Activated CD4-positive, alpha-beta T cell treated with anti-CD3 and anti-CD28 coated beads for 36 hours (primary cell): Measurements from ENCODE around the gene BPIFB4. TPM values are rescaled to one million over a fixed set of nuclear protein-coding genes. Genes with fewer than 3 reads are reported as not detected.

ENCODE experiments used
- ATAC-seq: fragments of 200-7000 bp; cut with Tn5 transposase; one replicate; pipeline ENCODE4 v1.10.0; 2021; ENCODE audit warnings: mild to moderate bottlenecking, moderate library complexity
- CTCF ChIA-PET: fragments of 350-600 bp; sonication (Branson Sonifier 250); formaldehyde crosslinking; loops from one replicate; lab custom pipeline; 2021; ENCODE audit warnings: antibody characterized with exemption; lab: Charles Lee
- POLR2A ChIA-PET: fragments of 350-600 bp; sonication (Branson Sonifier 250); formaldehyde crosslinking; loops from one replicate; lab custom pipeline; 2021; ENCODE audit warnings: antibody characterized with exemption, inconsistent platforms; lab: Charles Lee
- DNase-seq: peaks from one replicate; pipeline ENCODE4 v3.0.0-alpha.2; 2020
- H3K27ac Mint-ChIP-seq: one replicate; pipeline ENCODE4 v1.8.0; 2021; ENCODE audit warnings: mixed read lengths
- H3K27me3 Mint-ChIP-seq: one replicate; pipeline ENCODE4 v1.8.0; 2021; ENCODE audit warnings: mixed read lengths
- H3K36me3 Mint-ChIP-seq: one replicate; pipeline ENCODE4 v1.8.0; 2021; ENCODE audit warnings: low read depth, mixed read lengths
- H3K4me1 Mint-ChIP-seq: one replicate; pipeline ENCODE4 v1.8.0; 2021; ENCODE audit warnings: mixed read lengths
- H3K4me3 Mint-ChIP-seq: one replicate; pipeline ENCODE4 v1.8.0; 2021; ENCODE audit warnings: mild to moderate bottlenecking, moderate library complexity, mixed read lengths
- H3K9me3 Mint-ChIP-seq: one replicate; pipeline ENCODE4 v1.8.0; 2021; ENCODE audit warnings: low read depth, mixed read lengths
- intact Hi-C, 2 experiments: fragments of 100-400 bp; cut with DNase I in 1 of 2; cut with micrococcal nuclease in 1 of 2; formaldehyde crosslinking; loops; one replicate each; pipeline versions ENCODE4 v1.14.2 to v1.15.1; 2022 to 2024; cut with DNase I, micrococcal nuclease
- total RNA-seq, 2 experiments: library from RNA; stranded (reverse); gene quantifications; one replicate each; pipeline ENCODE4 v1.2.3, GENCODE V29; 2021

BPIFB4 gene
- total RNA-seq, 2 experiments from 2014 or later: not detected

GRCh38 chr20:33147299-33147698 lies 67.9 kb downstream of the BPIFB4 start:
- intact Hi-C loops: no loop called here
- DNase-seq (no peak), ATAC-seq (no peak)
- ChIA-PET CTCF (no interaction called here), POLR2A (no interaction called here)
- peaks cover 15% of the 10 kb centered on the region for H3K27me3 Mint-ChIP-seq
- H3K4me3 Mint-ChIP-seq: no peak overlapping the region
- H3K4me1 Mint-ChIP-seq: no peaks in the 10 kb centered on the region
- no peak overlapping the region for H3K27ac Mint-ChIP-seq
- H3K36me3 Mint-ChIP-seq: no peaks in the 10 kb centered on the region
- H3K9me3 Mint-ChIP-seq: no peaks in the 10 kb centered on the region

- no peaks in the 10 kb centered on the region for H3K36me3 Mint-ChIP-seq
These were observed 68.6 kb downstream of the BPIFB4 start for GRCh38 chr20:33148040-33148439.

GRCh38 chr20:33154252-33154651 lies 74.8 kb downstream of the BPIFB4 start:
- Mint-ChIP-seq H3K4me3 (no peak overlapping the region), H3K27me3 (peaks cover 14% of the 10 kb centered on the region), H3K27ac (no peak overlapping the region), H3K9me3 (no peaks in the 10 kb centered on the region), H3K36me3 (no peaks in the 10 kb centered on the region), H3K4me1 (no peaks in the 10 kb centered on the region)
- ATAC-seq: no peak
- ChIA-PET CTCF (interaction anchor here (0.6 kb wide), 2 partner anchors 44 to 143 kb away, joined by 3 read pairs; no protein-coding TSS in a partner anchor), POLR2A (no interaction called here)
- DNase-seq: no peak
- intact Hi-C loops: no loop called here

More at GRCh38 chr20:33148040-33148439, 68.6 kb downstream of the BPIFB4 start:
- Mint-ChIP-seq H3K9me3 (no peaks in the 10 kb centered on the region), H3K27me3 (peaks cover 15% of the 10 kb centered on the region), H3K4me3 (no peak overlapping the region), H3K27ac (no peak overlapping the region), H3K4me1 (no peaks in the 10 kb centered on the region)
- intact Hi-C loops: no loop called here
- DNase-seq: no peak
- ATAC-seq: no peak
- ChIA-PET CTCF (no interaction called here), POLR2A (no interaction called here)

- peaks cover 4% of the 10 kb centered on the region for H3K27me3 Mint-ChIP-seq
- no peak overlapping the region for H3K27ac Mint-ChIP-seq
- ChIA-PET POLR2A (no interaction called here), CTCF (interaction anchor here (1.1 kb wide), 1 partner anchor 10 kb away, joined by 7 read pairs; no protein-coding TSS in a partner anchor)
- intact Hi-C loops: no loop called here
- DNase-seq: no peak
- H3K36me3 Mint-ChIP-seq: no peaks in the 10 kb centered on the region
- H3K9me3 Mint-ChIP-seq: no peaks in the 10 kb centered on the region
- no peaks in the 10 kb centered on the region for H3K4me1 Mint-ChIP-seq
- ATAC-seq: no peak
- H3K4me3 Mint-ChIP-seq: no peak overlapping the region
These were observed 79.4 kb downstream of the BPIFB4 start for GRCh38 chr20:33158637-33159385.

GRCh38 chr20:33159713-33160112 lies 80.3 kb downstream of the BPIFB4 start:
- POLR2A ChIA-PET: no interaction called here
- Mint-ChIP-seq H3K27ac (no peak overlapping the region), H3K4me3 (no peak overlapping the region), H3K36me3 (no peaks in the 10 kb centered on the region), H3K9me3 (no peaks in the 10 kb centered on the region), H3K4me1 (no peaks in the 10 kb centered on the region), H3K27me3 (no peaks in the 10 kb centered on the region)
- ATAC-seq (no peak), DNase-seq (no peak)
- intact Hi-C loops: no loop called here
- CTCF ChIA-PET: interaction anchor here (0.8 to 1.1 kb wide), 2 partner anchors 9 to 155 kb away, joined by 3 to 7 read pairs; no protein-coding TSS in a partner anchor

GRCh38 chr20:33160681-33161080 lies 81.2 kb downstream of the BPIFB4 start:
- Mint-ChIP-seq H3K27ac (no peak overlapping the region), H3K27me3 (no peaks in the 10 kb centered on the region), H3K36me3 (no peaks in the 10 kb centered on the region), H3K4me3 (no peak overlapping the region), H3K4me1 (no peaks in the 10 kb centered on the region), H3K9me3 (no peaks in the 10 kb centered on the region)
- ChIA-PET POLR2A (no interaction called here), CTCF (no interaction called here)
- no peak for ATAC-seq
- intact Hi-C loops: no loop called here
- DNase-seq: no peak

Other genes starting within 250 kb of the BPIFB4 start
- under 1 TPM; 0.37 to 0.40 TPM for gene EFCAB8, start 220.7 kb upstream of the BPIFB4 start, total RNA-seq
- not detected for gene SUN5, start 75.2 kb upstream of the BPIFB4 start, total RNA-seq
- gene BPIFB2, start 71.9 kb upstream of the BPIFB4 start, total RNA-seq: not detected
- not detected for gene BPIFB6, start 48.0 kb upstream of the BPIFB4 start, total RNA-seq
- gene BPIFB3, start 25.7 kb upstream of the BPIFB4 start, total RNA-seq: not detected
- gene BPIFA2, start 88.5 kb downstream of the BPIFB4 start, total RNA-seq: not detected
- gene BPIFA3, start 137.7 kb downstream of the BPIFB4 start, total RNA-seq: not detected
- not detected for gene BPIFA1, start 156.4 kb downstream of the BPIFB4 start, total RNA-seq
- not detected for gene BPIFB1, start 203.6 kb downstream of the BPIFB4 start, total RNA-seq